ENCODE data around the gene LHX6. TPM values are rescaled to one million over a fixed set of nuclear protein-coding genes. Genes with fewer than 3 reads are reported as not detected.

The LHX6 gene
- total RNA-seq, 2 donors from 2014 or later, result 2.9 TPM; not detected in 1

GRCh38 chr9:122252796-122253195 is 24.0 kb upstream of the LHX6 start:
- 68 to 81% methylated on average over 5 of the region's 5 CpGs for WGBS, 2 donors
- Histone ChIP-seq H3K4me3 (no peak overlapping the region), H3K27ac (no peak overlapping the region), H3K4me1 (no peaks in the 10 kb centered on the region), H3K27me3 (no peaks in the 10 kb centered on the region), H3K36me3 (replicated peaks in 1 of 2; ENCODE audit: insufficient read depth in 1 of 2, low read depth in 2 of 2) (peaks cover 5 to 6% of the 10 kb centered on the region in 2 donors), H3K9me3 (no peaks in the 10 kb centered on the region)
- ATAC-seq (no peak), DNase-seq (no peak)
- TF ChIP-seq, protein P1, sequence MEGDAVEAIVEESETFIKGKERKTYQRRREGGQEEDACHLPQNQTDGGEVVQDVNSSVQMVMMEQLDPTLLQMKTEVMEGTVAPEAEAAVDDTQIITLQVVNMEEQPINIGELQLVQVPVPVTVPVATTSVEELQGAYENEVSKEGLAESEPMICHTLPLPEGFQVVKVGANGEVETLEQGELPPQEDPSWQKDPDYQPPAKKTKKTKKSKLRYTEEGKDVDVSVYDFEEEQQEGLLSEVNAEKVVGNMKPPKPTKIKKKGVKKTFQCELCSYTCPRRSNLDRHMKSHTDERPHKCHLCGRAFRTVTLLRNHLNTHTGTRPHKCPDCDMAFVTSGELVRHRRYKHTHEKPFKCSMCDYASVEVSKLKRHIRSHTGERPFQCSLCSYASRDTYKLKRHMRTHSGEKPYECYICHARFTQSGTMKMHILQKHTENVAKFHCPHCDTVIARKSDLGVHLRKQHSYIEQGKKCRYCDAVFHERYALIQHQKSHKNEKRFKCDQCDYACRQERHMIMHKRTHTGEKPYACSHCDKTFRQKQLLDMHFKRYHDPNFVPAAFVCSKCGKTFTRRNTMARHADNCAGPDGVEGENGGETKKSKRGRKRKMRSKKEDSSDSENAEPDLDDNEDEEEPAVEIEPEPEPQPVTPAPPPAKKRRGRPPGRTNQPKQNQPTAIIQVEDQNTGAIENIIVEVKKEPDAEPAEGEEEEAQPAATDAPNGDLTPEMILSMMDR (IDR thresholded peaks at IDR 0.05), result no peak
- intact Hi-C loops (cut with DNase I), result loop anchor here (10.0 kb wide), 1 partner anchor 52 kb away; no protein-coding TSS in a partner anchor

DNA sequence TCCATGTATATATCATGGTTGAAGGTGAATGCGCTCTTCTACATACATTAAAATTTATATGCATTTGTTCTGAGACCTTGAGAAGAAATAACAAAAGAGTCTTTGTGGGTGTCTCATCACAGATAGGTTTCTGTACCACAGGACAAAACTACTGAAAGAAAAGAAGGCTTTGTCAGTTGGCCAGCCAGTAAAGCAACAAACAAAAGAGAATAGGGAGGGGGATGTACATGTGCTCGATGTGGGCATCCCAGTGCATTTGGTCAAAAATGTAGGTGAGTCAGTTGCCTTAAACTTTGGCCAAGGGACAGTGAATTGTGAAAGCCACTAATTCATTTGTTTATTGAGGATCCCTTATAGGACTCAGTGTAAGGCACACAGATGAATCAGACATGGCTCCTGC is 22.6 kb upstream of the LHX6 start:
- DNase-seq (no peak), ATAC-seq (no peak)
- TF ChIP-seq, protein P1 (IDR thresholded peaks at IDR 0.05), result no peak
- TF ChIP-seq POLR2A (IDR thresholded peaks at IDR 0.05), result no peak
- 90 to 94% methylated on average over 2 of the region's 2 CpGs for WGBS, 2 donors
- H3K4me1 ChIP-seq, result no peaks in the 10 kb centered on the region
- no peak overlapping the region for H3K4me3 ChIP-seq
- H3K27ac ChIP-seq, result no peak overlapping the region
- H3K36me3 ChIP-seq (replicated peaks in 1 of 2; ENCODE audit: insufficient read depth in 1 of 2, low read depth in 2 of 2), result peaks cover 8 to 15% of the 10 kb centered on the region in 2 donors
- H3K9me3 ChIP-seq, result no peaks in the 10 kb centered on the region
- H3K27me3 ChIP-seq, result no peaks in the 10 kb centered on the region
- intact Hi-C loops (cut with DNase I), result loop anchor here (10.0 kb wide), 1 partner anchor 53 kb away; no protein-coding TSS in a partner anchor

DNA sequence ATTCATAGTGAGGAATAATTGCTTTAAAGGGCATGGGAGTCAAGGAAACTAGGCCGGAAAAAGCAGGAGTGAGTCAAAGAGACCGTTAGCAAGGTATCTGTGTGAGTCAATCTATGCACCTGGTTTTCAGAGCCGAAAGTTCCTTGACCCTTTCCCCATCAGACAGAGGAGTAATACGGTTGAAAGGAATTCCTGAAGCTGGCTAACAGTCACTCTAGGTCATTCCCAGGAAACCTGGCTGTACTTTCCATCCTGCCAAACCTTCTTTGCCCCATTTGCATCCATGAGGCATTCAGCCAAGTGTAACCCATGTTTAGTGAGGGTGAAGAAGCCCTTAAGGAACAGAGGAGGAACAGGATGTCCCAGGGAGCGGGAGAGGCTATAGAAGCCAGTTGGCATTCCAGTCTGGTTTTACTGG is 19.7 kb upstream of the LHX6 start:
- H3K4me3 ChIP-seq, result no peak overlapping the region
- no peaks in the 10 kb centered on the region for H3K4me1 ChIP-seq
- no peaks in the 10 kb centered on the region for H3K27me3 ChIP-seq
- no peaks in the 10 kb centered on the region for H3K9me3 ChIP-seq
- DNase-seq (no peak), ATAC-seq (no peak)
- no peak overlapping the region for H3K27ac ChIP-seq
- H3K36me3 ChIP-seq (replicated peaks in 1 of 2; ENCODE audit: insufficient read depth in 1 of 2, low read depth in 2 of 2), result peaks cover 8 to 23% of the 10 kb centered on the region in 2 donors
- WGBS, 2 donors, result 83 to 89% methylated on average over 5 of the region's 5 CpGs
- TF ChIP-seq, protein P1 (IDR thresholded peaks at IDR 0.05), result no peak
- no peak for TF ChIP-seq POLR2A (IDR thresholded peaks at IDR 0.05)
- intact Hi-C loops (cut with DNase I), result no loop called here

DNA sequence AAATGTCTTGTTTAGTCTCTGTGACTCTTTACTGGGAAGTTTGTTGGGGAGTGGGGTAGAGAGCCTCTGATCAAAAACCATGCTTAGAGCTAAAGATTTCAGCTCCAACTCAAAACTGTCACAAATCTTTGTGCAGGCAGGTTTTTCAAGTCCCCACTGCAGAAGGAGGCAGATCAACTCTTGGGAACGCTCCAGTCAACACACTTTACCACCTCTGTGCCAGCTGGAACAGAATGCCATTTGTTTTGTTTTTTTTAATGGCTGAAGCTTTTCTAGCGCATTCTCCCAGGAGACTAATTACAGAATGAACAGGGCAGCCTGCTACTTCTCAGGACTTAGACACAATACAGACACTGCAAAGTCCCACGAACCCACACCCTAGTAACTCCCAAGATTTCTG is 17.9 kb upstream of the LHX6 start:
- Histone ChIP-seq H3K27ac (no peak overlapping the region), H3K4me1 (no peaks in the 10 kb centered on the region), H3K4me3 (no peak overlapping the region), H3K9me3 (no peaks in the 10 kb centered on the region), H3K36me3 (replicated peaks in 1 of 2; ENCODE audit: insufficient read depth in 1 of 2, low read depth in 2 of 2) (peaks cover 16 to 25% of the 10 kb centered on the region in 2 donors), H3K27me3 (no peaks in the 10 kb centered on the region)
- WGBS, 2 donors, result 86 to 91% methylated on average over 3 of the region's 3 CpGs
- DNase-seq (no peak), ATAC-seq (no peak)
- intact Hi-C loops (cut with DNase I), result no loop called here
- TF ChIP-seq POLR2A (IDR thresholded peaks at IDR 0.05), result no peak

DNA sequence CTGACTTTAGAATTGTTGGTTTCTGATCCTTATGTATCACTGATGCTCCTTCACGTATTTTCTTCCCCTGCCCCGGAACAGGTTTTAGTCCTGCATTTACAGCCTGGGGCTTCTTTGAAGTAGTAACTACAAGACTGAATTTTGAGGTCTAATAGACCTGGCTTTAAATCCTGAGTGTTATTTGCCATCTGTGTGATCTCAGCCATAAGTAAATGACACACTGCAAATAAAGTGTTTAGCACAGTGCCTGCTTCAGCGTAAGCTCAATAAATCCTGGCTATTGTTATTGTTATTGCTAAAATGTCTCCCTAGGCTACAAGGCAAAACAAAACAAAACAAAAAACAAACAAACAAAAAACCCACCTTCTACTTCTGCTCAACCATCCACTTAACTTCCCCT is 15.6 kb upstream of the LHX6 start:
- WGBS, 2 donors, result 85 to 86% methylated on average over 3 of the region's 3 CpGs
- TF ChIP-seq, protein P1 (IDR thresholded peaks at IDR 0.05), result no peak
- no peak for TF ChIP-seq POLR2A (IDR thresholded peaks at IDR 0.05)
- Histone ChIP-seq H3K4me3 (no peak overlapping the region), H3K27me3 (no peaks in the 10 kb centered on the region), H3K4me1 (no peaks in the 10 kb centered on the region), H3K27ac (no peak overlapping the region), H3K9me3 (no peaks in the 10 kb centered on the region), H3K36me3 (replicated peaks in 1 of 2; ENCODE audit: insufficient read depth in 1 of 2, low read depth in 2 of 2) (peaks cover 22 to 31% of the 10 kb centered on the region in 2 donors)
- DNase-seq (no peak), ATAC-seq (no peak)
- intact Hi-C loops (cut with DNase I), result no loop called here
